K562 (cell line): ENCODE results near the gene FITM2.
"Not testable (repeated sequence)": the region's sequence is repeated elsewhere in the genome, so short reads cannot be mapped to it uniquely, and the experiment has no call there.

Source experiments
- BHLHE40 ChIP-seq: IDR thresholded peaks from 2 replicates; pipeline ENCODE4 v1.6.1; 2011; ENCODE audit warnings: low read length, improper control_type of control experiment
- CTCF ChIP-seq, 3 experiments: IDR thresholded peaks in 2 of 3; conservative IDR thresholded peaks in 1 of 3; 2 replicates each; pipeline ENCODE4 v1.5.1; 2011 to 2012; ENCODE audit warnings: low read length in 3 of 3, mild to moderate bottlenecking in 3 of 3, control low read depth in 2 of 3, improper control_type of control experiment in 1 of 3, inconsistent platforms in 1 of 3, low read depth in 1 of 3, mixed read lengths in 1 of 3, moderate library complexity in 1 of 3; ENCODE audit not compliant: insufficient read depth in 2 of 3
- EP300 ChIP-seq: IDR thresholded peaks from 2 replicates; pipeline ENCODE4 v1.6.1; 2012; ENCODE audit warnings: low read length, improper control_type of control experiment
- EZH2 ChIP-seq: IDR thresholded peaks from 2 replicates; pipeline ENCODE4 v1.6.1; 2012; ENCODE audit warnings: low read depth, mild to moderate bottlenecking, inconsistent platforms, low read length, borderline replicate concordance
- HMBOX1 ChIP-seq: sonication (generic); IDR thresholded peaks from 2 replicates; pipeline ENCODE4 v1.6.1; 2016
- YY1 ChIP-seq, 3 experiments: IDR thresholded peaks; 2 replicates each; pipeline ENCODE4 v1.6.1; 2011; ENCODE audit warnings: low read length in 2 of 3, mild to moderate bottlenecking in 2 of 3, moderate library complexity in 2 of 3, borderline replicate concordance in 1 of 3, control low read depth in 1 of 3, low read depth in 1 of 3; ENCODE audit not compliant: insufficient read depth in 3 of 3, insufficient replicate concordance in 2 of 3, control insufficient read depth in 1 of 3, insufficient read length in 1 of 3; ENCODE audit errors: extremely low read depth in 1 of 3
- ZBTB11 ChIP-seq, 3 experiments: fragments of 200-800 bp in 1 of 3; fragments of 250-450 bp in 1 of 3; fragments of 450-650 bp in 1 of 3; sonication (Bioruptor Pico) in 1 of 3; sonication (Bioruptor generic) in 1 of 3; formaldehyde crosslinking in 1 of 3; IDR thresholded peaks; 2 replicates each; pipeline versions ENCODE4 v1.6.1 to v1.8.0; 2016 to 2022; ENCODE audit warnings: mild to moderate bottlenecking in 2 of 3, missing genetic modification characterization in 2 of 3, missing compliant biosample characterization in 1 of 3, moderate library complexity in 1 of 3
- ZKSCAN8 ChIP-seq: fragments of 200-800 bp; sonication (Bioruptor generic); IDR thresholded peaks from 2 replicates; pipeline ENCODE4 v1.6.1; 2016; ENCODE audit warnings: missing genetic modification characterization, missing compliant biosample characterization
- ZNF408 ChIP-seq: fragments of 250-450 bp; sonication (Bioruptor Pico); IDR thresholded peaks from 2 replicates; pipeline ENCODE4 v1.4.0; 2020; ENCODE audit warnings: low read depth, mild to moderate bottlenecking, moderate library complexity
- TF ChIP-seq, protein P1 (sequence below): fragments of 250-450 bp; sonication (Bioruptor Pico); IDR thresholded peaks from 2 replicates; pipeline ENCODE4 v1.4.0; 2020; ENCODE audit warnings: mild to moderate bottlenecking, moderate library complexity

DNA sequence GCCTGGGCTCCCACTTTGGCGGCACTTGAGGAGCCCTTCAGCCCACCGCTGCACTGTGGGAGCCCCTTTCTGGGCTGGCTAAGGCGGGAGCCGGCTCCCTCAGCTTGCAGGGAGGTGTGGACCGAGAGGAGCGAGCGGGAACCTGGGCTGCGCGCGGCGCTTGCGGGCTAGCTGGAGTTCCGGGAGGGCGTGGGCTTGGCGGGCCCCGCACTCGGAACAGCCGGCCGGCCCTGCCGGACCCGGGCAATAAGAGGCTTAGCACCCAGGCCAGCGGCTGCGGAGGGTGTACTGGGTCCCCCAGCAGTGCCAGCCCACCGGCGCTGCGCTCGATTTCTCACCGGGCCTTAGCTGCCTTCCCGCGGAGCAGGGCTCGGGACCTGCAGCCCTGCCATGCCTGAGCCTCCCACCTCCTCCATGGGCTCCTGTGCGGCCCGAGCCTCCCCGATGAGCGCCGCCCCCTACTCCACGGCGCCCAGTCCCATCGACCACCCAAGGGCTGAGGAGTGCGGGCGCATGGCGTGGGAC lies 11.9 kb downstream of the FITM2 start:
- not testable (repeated sequence) for TF ChIP-seq EZH2; YY1 (IDR thresholded peaks at IDR 0.05; ENCODE audit: borderline replicate concordance in 1 of 3, control insufficient read depth in 1 of 3, extremely low read depth in 1 of 3, insufficient read depth in 3 of 3, insufficient read length in 1 of 3, insufficient replicate concordance in 2 of 3, low read depth in 1 of 3, low read length in 2 of 3); ZBTB11 (CRISPR knock-in tag; IDR thresholded peaks at IDR 0.05); HMBOX1; EP300; ZNF408 (CRISPR knock-in tag); ZKSCAN8 (CRISPR knock-in tag); CTCF (IDR thresholded peaks at IDR 0.05 in 2 of 3, conservative IDR thresholded peaks at IDR 0.05 in 1 of 3; ENCODE audit: insufficient read depth in 2 of 3, low read depth in 1 of 3, low read length in 3 of 3); BHLHE40
- TF ChIP-seq, protein P1, sequence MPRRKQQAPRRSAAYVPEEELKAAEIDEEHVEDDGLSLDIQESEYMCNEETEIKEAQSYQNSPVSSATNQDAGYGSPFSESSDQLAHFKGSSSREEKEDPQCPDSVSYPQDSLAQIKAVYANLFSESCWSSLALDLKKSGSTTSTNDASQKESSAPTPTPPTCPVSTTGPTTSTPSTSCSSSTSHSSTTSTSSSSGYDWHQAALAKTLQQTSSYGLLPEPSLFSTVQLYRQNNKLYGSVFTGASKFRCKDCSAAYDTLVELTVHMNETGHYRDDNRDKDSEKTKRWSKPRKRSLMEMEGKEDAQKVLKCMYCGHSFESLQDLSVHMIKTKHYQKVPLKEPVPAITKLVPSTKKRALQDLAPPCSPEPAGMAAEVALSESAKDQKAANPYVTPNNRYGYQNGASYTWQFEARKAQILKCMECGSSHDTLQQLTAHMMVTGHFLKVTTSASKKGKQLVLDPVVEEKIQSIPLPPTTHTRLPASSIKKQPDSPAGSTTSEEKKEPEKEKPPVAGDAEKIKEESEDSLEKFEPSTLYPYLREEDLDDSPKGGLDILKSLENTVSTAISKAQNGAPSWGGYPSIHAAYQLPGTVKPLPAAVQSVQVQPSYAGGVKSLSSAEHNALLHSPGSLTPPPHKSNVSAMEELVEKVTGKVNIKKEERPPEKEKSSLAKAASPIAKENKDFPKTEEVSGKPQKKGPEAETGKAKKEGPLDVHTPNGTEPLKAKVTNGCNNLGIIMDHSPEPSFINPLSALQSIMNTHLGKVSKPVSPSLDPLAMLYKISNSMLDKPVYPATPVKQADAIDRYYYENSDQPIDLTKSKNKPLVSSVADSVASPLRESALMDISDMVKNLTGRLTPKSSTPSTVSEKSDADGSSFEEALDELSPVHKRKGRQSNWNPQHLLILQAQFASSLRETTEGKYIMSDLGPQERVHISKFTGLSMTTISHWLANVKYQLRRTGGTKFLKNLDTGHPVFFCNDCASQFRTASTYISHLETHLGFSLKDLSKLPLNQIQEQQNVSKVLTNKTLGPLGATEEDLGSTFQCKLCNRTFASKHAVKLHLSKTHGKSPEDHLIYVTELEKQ, result not testable (repeated sequence)
